CD1c-positive myeloid dendritic cell (primary cell): Measurements from ENCODE around the gene MED29.

ENCODE experiments used
- DNase-seq: peaks from one replicate; pipeline ENCODE4 v3.0.0-alpha.2; 2016; ENCODE audit errors: extremely low spot score

The MED29 gene

DNA sequence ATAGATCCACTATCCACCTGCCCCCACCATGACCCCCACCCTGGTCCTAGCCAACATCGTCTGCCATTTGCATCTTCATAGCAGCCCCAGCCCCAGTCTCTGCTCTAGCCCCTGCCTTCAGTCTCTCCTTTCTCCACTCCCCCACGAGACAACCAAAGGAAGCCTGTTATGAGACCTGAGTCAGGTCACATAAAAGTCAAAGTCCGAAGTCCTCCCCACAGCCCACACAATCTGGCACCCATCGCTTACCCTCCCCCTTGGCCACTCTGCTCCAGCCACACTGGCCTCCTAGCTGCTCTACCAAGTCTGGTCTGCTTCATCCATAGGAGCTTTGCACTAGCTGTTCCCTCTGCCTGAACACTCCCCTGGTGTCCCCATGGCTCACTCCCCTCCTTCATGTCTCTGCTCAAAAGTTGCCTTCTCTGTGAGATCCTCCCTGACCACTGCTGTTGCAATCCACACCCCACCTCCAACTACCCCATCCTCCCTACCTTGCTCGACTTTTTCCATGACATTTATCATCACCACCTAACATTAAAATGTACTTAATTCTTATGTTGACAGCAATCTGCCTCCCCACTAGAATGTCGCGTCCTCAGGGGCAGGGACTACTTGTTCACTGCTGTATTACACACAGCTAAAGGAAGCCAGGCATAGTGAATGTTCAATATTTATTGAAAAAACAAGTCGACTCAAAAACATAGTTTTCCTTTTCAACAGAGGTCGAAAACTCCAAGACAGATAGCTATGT is 20.1 kb downstream of the MED29 start:
- DNase-seq, result peak; percentile 52

DNA sequence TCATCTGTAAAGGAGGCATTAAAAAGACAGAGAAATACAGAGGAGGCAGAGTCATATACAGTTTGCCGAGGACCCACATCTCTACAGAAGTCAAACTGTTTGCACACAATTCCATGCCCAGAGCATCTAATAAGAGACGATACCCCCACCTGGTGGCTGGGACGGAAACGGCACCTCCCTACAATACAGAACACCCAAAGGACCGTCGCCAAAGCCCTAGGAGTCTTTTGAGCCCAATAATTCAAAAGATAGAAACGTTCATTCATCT is 20.6 kb downstream of the MED29 start:
- DNase-seq, result peak; percentile 95

DNA sequence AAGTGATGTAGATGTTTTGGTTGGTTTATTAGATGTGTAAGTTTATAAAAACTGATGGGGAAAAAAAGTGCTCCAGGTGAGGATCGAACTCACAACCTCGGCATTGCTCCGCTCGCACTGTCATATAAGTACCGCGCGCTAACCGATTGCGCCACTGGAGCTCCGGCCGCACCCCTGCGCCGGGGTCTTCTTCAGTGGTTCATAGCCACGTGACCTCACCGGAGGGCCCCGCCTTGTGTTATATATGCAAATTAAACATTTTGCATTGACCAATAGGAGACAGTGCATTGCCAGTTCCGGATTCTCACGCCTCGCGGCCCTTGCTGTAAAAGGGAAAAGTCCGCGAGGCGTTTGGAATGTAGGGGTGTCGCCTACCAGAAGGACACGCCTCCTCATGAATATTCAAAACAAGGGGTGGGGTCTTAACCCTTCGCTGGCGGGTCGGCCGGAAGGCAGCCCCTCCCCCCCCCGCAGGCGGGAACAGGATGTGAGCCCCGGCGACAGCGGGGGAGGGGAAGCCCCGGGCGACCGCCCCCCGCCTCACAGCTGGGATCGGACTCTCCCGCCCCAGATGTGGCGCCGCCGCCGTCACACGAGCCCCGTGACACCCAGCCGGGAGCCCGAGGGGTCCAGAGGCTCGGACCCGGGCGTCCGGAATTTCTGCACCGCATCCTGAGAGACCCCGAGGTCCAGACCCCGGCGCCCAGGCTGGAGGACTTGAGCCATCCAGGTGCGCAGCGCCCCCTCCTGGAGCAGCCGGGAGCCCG is 21.1 kb downstream of the MED29 start, which contains the start of gene PLEKHG2:
TSS of gene PLEKHG2 (plus strand) at position 570 of the 767 bp plus-strand sequence. CDS start 1,418 bp downstream, outside the sequence.
- peak; percentile 99 for DNase-seq

DNA sequence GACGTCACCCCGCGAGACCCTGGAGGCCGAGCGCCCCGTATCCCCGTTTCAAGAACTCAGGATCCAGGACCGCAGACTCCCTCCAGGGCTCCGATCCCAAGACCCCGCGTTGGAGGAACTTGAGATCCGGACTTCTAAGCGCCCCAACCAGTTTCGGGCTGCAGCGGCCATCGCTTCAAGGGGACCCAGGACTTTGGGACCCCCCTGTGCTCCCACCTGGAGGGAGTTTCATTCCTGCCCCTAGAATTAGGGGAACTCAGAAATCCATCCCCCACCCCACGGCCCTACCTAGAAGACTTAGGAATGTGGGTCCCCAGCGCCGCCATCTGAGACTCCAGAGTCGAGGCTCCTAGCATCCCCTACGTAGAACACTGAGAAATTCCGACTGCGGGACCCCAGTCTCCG is 21.7 kb downstream of the MED29 start:
- DNase-seq, result peak; percentile 16

DNA sequence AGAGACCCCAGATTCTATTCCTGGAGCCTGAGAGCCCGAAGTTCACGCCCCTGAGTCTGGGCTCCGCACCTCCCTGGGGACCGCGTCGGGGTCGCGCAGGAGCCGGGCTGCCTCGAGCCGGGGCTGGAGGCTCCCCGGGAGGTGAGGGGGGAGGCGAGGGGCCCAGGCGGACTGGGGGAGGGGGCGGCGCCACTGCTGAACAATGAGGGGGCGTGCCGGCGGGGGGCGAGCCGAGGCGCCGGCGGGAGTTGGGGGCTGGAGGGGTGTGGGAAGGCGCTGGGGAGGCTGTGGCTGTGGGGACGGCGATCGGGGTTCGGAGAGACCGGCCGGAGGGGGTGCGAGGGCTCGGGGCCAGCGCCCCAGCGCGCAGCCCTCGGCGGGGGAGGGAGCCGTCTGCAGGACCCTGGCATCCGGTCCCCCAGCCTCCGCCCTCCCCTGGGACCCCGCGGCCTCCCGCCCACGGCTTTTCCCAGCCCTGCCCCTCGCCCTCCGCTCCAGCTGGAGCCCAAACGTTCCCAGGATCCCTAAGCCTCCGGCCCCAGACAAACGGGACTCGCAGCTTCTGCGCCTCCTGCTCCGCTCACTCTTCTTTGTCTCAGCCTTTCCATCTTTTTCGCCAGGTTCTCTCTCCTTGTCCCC is 22.2 kb downstream of the MED29 start:
- no peak for DNase-seq

DNA sequence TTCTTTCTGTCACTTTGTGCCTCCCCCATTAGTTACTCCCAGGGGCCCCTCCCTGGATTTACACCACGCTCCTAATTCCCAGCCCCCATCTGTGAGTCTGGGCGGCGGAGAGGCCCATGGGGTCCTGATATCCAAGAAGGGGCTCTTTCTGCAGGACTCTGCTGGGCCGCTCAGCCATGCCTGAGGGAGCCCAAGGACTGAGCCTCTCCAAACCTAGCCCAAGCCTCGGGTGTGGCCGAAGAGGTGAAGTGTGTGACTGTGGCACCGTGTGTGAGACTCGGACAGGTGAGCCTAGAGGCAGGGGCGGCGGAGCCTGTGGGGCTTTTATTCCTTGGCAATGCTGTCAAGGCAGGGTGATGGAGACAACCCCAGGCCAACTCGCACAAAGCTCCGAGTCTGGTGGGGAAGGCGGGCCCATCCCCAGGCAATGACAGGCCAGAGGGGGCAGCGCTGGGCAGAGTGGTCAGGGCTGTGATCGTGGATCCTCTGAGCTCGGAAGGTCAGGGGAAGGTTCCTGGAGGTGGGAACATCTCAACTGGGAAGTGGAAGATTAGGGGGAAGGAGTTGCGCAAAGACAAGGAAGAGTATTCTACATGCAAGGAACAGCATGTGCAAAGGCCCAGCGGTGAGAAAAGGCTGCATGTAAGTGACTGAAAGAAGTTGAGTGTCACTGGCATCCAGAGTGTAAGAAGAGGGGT is 22.9 kb downstream of the MED29 start:
- peak; percentile 29 for DNase-seq

DNA sequence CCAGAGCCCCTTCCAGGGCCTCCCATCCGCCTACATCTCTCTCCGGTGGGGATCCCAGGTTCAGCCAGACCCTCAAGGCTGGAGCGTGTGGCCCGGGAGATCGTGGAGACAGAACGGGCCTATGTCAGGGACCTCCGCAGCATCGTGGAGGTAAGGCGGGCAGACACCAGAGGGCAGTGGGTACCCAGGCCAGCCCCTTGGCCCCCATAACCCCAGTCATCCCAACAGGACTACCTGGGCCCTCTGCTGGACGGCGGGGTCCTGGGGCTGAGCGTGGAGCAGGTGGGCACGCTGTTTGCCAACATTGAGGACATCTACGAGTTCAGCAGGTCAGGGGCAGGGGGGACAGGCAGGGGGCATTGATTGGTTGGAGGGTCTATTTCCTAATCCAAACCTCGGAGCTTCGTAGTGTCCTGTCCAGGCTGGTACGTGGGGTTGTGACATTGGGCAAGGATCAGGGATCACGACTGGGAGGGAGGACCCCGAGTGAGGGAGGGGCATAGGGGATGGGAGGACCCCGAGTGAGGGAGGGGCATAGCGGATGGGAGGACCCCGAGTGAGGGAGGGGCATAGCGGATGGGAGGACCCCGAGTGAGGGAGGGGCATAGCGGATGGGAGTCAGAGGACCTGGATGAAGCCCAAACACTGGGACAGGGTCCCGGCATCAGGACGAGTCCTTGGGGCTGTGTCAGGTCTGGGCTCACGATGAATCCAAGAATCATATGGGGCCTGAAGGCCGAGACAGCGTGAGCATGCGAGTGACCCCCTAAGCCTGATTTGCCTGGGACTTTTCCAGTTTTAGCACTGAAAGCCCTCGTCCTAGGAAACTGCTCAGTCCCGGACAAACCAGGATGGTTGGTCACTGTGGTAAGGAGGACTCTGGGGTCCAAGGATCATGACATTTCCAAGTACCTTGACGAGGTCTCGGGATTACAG is 24.2 kb downstream of the MED29 start:
- DNase-seq, result no peak

DNA sequence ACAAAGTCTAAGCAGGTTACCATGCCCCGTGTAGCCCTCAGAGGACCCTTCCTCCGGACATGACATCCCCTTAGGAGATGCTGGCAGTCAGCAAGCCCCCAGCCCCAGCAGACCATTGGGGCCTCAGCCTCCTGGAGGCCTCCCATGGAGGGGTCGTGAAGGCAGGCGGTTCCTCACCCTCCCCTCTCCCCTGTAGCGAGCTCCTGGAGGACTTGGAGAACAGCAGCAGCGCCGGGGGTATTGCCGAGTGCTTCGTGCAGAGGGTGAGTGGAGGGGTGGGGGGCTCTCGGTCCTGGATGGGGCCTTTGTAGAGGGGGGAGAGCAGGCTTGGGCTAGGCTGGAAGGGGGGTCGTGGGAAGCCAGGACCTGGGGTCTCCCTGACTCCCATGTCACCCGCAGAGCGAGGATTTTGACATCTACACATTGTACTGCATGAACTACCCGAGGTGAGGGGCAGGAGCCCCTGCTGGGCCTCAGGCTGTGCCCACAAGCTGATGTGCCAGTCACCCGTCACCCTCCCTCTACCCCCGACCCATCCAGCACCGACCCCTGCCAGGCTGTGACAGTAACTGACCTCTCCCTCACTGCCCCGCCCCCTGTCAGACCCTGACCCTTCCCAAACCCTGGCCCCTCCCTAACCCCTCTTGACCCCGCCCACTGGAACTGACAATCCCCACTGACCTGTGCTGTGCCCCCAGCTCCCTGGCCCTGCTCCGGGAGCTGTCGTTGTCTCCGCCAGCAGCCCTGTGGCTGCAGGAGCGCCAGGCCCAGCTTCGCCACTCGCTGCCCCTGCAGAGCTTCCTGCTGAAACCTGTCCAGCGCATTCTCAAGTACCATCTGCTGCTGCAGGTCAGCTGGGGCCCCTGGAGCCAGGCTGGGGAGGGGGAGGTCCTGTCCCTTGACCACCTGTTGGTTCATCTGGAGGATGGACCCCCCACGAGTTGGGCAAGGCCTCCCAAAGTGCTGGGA is 25.3 kb downstream of the MED29 start:
- DNase-seq, result no peak

DNA sequence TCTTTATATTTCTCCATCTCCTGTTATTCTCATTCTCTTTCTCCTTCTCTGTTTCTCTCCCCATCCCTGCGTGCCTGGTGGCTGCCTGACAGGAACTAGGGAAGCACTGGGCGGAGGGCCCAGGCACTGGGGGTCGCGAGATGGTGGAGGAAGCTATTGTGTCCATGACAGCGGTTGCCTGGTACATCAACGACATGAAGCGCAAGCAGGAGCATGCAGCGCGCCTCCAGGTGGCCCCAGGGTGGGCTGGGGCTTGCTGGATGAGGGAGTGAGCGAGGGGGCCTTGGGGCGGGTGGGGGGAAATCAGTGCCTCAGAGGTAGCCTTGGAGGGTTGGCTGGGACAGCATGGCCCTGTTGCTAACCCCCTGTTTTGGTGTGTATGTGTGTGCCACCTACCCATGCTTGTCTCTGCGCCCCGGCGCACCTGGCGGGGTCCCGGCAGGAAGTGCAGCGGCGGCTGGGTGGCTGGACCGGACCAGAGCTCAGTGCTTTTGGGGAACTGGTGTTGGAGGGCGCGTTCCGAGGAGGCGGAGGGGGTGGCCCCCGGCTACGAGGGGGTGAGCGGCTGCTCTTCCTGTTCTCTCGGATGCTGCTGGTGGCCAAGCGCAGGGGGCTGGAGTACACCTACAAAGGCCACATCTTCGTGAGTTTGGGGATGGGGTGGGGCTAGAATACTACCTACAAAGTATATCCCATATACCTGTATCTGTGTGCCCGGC is 26.4 kb downstream of the MED29 start:
- DNase-seq, result no peak

DNA sequence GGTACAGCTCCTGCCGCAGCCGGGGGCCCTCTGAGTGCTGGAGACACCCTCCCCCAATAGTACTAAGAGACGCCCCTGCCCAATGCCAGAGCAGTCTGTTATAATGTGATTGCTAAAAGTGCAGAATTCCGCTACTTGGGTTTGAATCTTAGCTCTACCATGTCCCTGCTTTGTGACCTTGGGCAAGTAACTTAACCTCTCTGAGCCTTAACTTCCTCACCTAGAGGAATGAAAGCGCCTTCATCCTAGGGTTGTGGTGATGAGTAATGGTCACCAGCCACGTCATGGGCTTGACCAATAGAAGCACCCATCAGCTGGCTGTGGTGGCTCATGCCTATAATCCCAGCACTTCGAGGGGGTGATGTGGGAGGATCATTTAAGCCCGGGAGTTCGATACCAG is 27.8 kb downstream of the MED29 start:
- no peak for DNase-seq

DNA sequence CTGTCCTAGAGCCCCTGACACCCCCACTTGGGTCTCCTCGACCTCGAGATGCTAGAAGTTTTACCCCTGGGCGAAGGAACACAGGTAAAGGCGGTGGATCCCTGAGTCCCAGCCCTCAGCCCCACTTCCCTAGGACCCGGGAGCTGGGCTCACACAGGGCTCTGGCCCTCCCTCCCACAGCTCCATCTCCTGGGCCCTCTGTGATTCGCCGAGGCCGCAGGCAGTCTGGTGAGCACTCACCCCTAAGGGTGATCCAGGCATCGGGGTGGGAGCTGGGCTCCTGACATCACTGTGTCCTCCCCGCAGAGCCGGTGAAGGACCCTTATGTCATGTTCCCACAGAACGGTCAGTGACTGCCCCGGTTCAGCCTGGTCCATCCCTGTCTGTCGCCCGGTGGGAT is 29.6 kb downstream of the MED29 start:
- no peak for DNase-seq

DNA sequence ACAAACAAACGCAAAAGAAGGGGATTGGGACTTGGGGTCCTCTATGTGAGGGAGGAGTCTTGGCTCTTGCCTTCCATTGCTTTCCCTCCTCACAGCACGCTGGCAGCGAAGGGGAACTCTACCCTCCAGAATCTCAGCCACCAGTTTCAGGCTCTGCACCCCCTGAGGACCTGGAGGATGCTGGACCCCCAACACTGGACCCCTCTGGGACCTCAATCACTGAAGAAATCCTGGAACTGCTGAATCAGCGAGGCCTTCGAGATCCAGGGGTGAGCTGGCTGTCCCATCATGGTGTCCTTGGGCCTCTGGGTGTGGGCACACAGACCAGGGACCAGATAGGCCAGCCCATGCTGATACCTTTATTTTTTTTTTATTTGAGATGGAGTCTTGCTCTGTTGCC is 30.8 kb downstream of the MED29 start:
- no peak for DNase-seq

DNA sequence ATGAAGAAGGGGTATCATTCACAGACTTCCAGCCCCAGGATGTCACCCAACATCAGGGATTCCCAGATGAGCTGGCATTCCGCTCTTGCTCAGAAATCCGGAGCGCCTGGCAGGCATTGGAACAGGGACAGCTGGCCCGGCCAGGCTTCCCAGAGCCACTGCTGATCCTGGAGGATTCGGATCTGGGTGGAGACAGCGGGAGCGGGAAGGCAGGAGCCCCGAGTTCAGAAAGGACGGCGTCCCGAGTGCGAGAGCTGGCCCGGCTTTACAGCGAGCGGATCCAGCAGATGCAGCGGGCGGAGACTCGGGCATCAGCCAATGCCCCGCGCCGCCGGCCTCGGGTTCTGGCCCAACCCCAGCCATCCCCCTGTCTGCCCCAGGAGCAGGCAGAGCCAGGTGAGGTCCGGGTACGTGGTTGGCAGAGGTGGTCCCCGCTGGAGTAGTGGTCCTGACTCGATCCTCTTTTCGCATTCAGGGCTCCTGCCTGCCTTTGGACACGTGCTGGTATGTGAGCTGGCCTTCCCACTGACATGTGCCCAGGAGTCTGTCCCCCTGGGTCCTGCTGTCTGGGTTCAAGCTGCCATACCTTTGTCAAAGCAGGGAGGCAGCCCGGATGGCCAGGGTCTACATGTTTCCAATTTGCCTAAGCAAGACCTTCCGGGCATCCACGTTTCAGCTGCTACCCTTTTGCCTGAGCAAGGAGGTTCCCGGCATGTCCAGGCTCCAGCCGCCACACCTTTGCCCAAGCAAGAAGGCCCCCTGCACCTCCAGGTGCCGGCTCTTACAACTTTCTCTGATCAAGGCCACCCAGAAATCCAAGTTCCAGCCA is 32.3 kb downstream of the MED29 start:
- DNase-seq, result no peak

DNA sequence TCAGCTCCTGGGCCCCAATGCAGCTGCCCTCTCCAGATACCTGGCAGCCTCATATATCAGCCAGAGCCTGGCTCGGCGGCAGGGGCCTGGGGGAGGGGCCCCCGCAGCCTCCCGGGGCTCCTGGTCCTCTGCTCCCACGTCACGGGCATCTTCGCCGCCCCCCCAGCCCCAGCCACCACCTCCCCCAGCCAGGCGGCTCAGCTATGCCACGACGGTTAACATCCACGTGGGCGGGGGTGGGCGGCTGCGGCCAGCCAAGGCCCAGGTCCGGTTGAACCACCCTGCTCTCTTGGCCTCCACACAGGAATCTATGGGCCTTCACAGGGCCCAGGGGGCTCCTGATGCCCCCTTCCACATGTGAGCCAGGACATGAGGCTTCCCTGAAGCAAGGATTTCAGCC is 33.8 kb downstream of the MED29 start:
- no peak for DNase-seq

DNA sequence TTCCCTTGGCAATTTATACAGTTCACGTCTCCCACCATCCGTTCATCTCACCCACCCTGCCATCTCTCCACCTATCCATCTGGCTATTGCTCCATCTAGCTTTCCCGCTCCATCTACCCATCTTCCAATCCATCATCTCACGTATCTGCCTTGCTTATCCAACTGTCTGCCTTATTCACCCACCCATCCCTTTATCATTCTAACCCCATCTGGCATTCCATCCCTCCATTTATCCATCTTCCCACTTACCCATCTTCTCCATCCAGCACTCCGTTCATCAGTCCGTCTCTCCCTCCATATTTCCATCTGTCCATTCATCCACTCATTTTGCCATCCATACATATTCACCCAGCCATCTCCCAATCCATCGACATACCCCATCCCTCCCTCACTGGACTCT is 34.6 kb downstream of the MED29 start:
- no peak for DNase-seq

DNA sequence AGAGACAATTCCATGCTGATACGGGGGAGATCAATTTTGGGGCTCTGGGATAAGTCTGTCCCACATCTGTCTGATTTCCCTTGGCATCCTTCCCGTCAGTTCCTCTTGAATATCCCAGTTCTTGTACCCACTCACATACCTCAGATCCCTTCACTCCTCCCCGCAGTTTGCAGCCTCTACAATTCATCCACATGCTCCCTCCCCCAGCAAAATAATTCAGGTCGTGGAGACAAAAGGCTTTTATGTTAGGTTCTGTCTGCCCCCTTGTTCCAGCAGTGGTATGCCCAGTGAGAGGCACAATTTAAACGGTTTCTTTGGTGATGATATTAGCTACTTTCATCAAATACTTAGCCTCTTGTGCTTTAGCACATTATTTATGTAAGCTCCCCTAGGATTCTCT is 35.0 kb downstream of the MED29 start:
- no peak for DNase-seq

DNA sequence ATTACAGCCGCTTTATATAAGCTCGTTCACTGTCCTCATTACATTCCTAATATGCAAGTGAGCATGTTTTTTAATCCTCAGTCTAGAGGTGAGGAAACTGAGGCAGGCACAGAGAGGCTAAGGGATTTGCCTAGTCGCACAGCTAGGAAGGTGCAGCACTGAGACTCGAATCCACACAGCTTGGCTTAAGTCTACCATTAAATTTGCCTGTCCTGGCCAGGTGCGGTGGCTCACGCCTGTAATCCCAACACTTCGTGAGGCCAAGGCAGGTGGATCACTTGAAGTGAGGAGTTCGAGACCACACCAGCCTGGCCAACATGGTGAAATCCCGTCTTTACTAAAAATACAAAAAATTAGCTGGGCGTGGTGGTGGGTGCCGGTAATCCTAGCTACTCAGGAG is 36.5 kb downstream of the MED29 start:
- DNase-seq, result no peak

DNA sequence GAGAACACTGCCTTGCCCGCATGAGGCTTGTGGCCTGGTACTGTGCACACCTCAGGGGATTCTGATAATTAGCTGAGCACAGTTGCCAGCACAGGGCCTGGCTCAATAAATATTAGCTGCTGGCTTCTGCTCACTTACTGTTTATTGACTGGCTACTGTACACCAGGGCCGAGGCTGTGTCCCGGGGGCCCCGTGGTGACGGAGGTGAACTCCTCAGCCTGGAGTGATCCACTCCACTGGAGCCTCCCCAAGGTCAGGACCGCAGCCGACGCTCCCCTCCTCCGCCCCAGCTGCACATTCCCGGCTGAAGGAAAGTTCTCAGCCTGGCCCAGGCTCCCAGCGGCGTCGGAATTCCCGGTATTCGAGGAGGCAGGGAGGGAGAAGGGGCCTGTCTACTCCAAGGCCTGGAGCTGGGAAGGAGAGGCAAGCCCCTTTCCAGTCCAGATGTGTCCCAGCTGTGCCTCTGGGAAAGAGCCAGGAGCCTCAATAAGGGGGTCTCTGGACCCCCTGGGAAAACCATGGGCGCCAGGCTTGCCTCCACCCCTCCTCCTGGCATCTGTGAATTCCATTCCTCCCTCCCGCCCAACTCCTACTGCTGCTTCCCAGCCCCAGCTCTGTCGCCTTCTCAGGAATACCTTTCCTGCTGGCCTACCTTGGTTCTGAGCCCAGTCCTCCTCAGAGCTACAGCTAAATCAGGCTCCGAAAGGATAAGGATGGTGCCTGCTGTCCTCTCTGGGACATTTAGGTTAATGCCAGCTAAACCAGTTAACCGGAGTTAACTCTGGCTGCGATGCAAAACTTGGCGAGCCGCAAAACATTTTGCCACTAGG is 37.3 kb downstream of the MED29 start:
- DNase-seq, result no peak
